Tibial artery (tissue), 4 donors: ENCODE data around the gene TSHZ2.

Source experiments
- DNase-seq, 2 donors: peaks; one replicate each; pipeline ENCODE4 v3.0.0-alpha.2; 2019
- H3K27ac ChIP-seq, 2 donors: fragments of 200-600 bp; sonication (generic) in 1 of 2; 1 replicate in 1 of 2; 2 replicates in 1 of 2; pipeline ENCODE4 v1.5.1; 2018 to 2019; ENCODE audit warnings: mild to moderate bottlenecking in 1 of 2
- H3K27me3 ChIP-seq, 2 donors: fragments of 200-600 bp; sonication (generic) in 1 of 2; one replicate each; pipeline versions ENCODE4 v1.5.1 to v1.6.0; 2016 to 2019
- H3K36me3 ChIP-seq, 3 donors: fragments of 200-600 bp; sonication (generic) in 2 of 3; one replicate each; pipeline ENCODE4 v1.5.1; 2016 to 2019; ENCODE audit warnings: mild to moderate bottlenecking in 2 of 3
- H3K4me1 ChIP-seq, 4 donors: fragments of 200-600 bp; sonication (generic) in 2 of 4; 1 replicate in 3 of 4; 2 replicates in 1 of 4; pipeline ENCODE4 v1.5.1; 2016 to 2019
- H3K4me3 ChIP-seq, 2 donors: fragments of 200-600 bp; sonication (generic) in 1 of 2; 1 replicate in 1 of 2; 2 replicates in 1 of 2; pipeline ENCODE4 v1.5.1; 2018 to 2019; ENCODE audit warnings: mild to moderate bottlenecking in 2 of 2
- H3K9me3 ChIP-seq, 3 donors: fragments of 200-600 bp; sonication (generic) in 1 of 3; one replicate each; pipeline ENCODE4 v1.5.1; 2016 to 2019
- CTCF ChIP-seq, 2 experiments: fragments of 200-600 bp in 1 of 2; fragments of 450-650 bp in 1 of 2; IDR thresholded peaks; one replicate each; pipeline ENCODE4 v1.5.1; 2017 to 2019; ENCODE audit warnings: antibody characterized with exemption in 2 of 2, mild to moderate bottlenecking in 1 of 2, moderate library complexity in 1 of 2
- intact Hi-C: fragments of 100-400 bp; cut with DNase I; formaldehyde crosslinking; loops from one replicate; pipeline ENCODE4 v1.15.0; 2023; ENCODE audit warnings: low total_unique reads

TSHZ2 gene

GRCh38 chr20:53223626-53224172, 251.5 kb downstream of the TSHZ2 start:
- H3K4me1 ChIP-seq, result no peaks in the 10 kb centered on the region
- no peaks in the 10 kb centered on the region for H3K27me3 ChIP-seq
- no peak for TF ChIP-seq CTCF (IDR thresholded peaks at IDR 0.05)
- no peak overlapping the region for H3K4me3 ChIP-seq
- no peak for DNase-seq
- no peak overlapping the region for H3K27ac ChIP-seq
- H3K9me3 ChIP-seq, result no peaks in the 10 kb centered on the region
- intact Hi-C loops, result no loop called here
- no peaks in the 10 kb centered on the region for H3K36me3 ChIP-seq

GRCh38 chr20:53224851-53225250, 252.7 kb downstream of the TSHZ2 start:
- intact Hi-C loops, result no loop called here
- Histone ChIP-seq H3K9me3 (no peaks in the 10 kb centered on the region), H3K27me3 (no peaks in the 10 kb centered on the region), H3K27ac (no peak overlapping the region), H3K4me3 (no peak overlapping the region), H3K36me3 (no peaks in the 10 kb centered on the region), H3K4me1 (no peaks in the 10 kb centered on the region)
- no peak for DNase-seq
- no peak for TF ChIP-seq CTCF (IDR thresholded peaks at IDR 0.05)

GRCh38 chr20:53226826-53227225, 254.7 kb downstream of the TSHZ2 start:
- Histone ChIP-seq H3K36me3 (no peaks in the 10 kb centered on the region), H3K4me1 (no peaks in the 10 kb centered on the region), H3K27ac (no peak overlapping the region), H3K9me3 (no peaks in the 10 kb centered on the region), H3K4me3 (no peak overlapping the region), H3K27me3 (no peaks in the 10 kb centered on the region)
- TF ChIP-seq CTCF (IDR thresholded peaks at IDR 0.05), result no peak
- intact Hi-C loops, result no loop called here
- no peak for DNase-seq

GRCh38 chr20:53227523-53227922, 255.4 kb downstream of the TSHZ2 start:
- Histone ChIP-seq H3K27ac (no peak overlapping the region), H3K4me1 (no peaks in the 10 kb centered on the region), H3K9me3 (no peaks in the 10 kb centered on the region), H3K27me3 (no peaks in the 10 kb centered on the region), H3K36me3 (no peaks in the 10 kb centered on the region), H3K4me3 (no peak overlapping the region)
- no peak for TF ChIP-seq CTCF (IDR thresholded peaks at IDR 0.05)
- DNase-seq, result no peak
- intact Hi-C loops, result no loop called here

GRCh38 chr20:53231061-53231460, 258.9 kb downstream of the TSHZ2 start:
- Histone ChIP-seq H3K36me3 (no peaks in the 10 kb centered on the region), H3K27ac (no peak overlapping the region), H3K9me3 (no peaks in the 10 kb centered on the region), H3K4me3 (no peak overlapping the region), H3K4me1 (no peaks in the 10 kb centered on the region), H3K27me3 (no peaks in the 10 kb centered on the region)
- DNase-seq, result no peak
- intact Hi-C loops, result no loop called here
- no peak for TF ChIP-seq CTCF (IDR thresholded peaks at IDR 0.05)

- no peaks in the 10 kb centered on the region for H3K36me3 ChIP-seq
- DNase-seq, result no peak
These were observed 265.3 kb downstream of the TSHZ2 start for GRCh38 chr20:53237461-53237860.

More at GRCh38 chr20:53237461-53237860, 265.3 kb downstream of the TSHZ2 start:
- no peaks in the 10 kb centered on the region for H3K9me3 ChIP-seq
- H3K4me1 ChIP-seq, result no peaks in the 10 kb centered on the region
- no peak overlapping the region for H3K4me3 ChIP-seq
- TF ChIP-seq CTCF (IDR thresholded peaks at IDR 0.05), result no peak
- intact Hi-C loops, result no loop called here
- no peak overlapping the region for H3K27ac ChIP-seq
- H3K27me3 ChIP-seq, result no peaks in the 10 kb centered on the region
